ENCODE data around the gene AFF1. TPM values are rescaled to one million over a fixed set of nuclear protein-coding genes. Genes with fewer than 3 reads are reported as not detected.

AFF1 gene
- total and polyA plus RNA-seq, 2 of the 4 experiments (the other 2 are of a cell fraction): 7.0 to 9.6 TPM

DNA sequence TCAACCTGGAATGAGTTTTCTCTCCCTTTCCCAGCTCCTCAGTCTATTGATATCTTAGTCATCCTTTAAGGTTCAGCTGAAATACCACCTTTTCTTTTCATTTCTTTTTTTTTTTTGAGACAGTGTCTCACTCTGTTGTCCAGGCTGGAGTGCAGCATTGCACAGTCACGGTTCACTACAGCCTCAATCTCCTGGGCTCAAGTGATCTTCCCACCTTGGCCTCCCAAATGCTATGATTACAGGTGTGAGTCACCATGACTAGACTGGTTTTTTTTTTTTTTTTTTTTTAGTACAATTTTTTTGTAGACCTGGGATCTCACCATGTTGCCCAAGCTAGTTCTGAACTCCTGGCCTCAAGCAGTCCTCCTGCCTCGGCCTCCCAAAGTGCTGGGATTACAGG, 28.9 kb downstream of the AFF1 start:
- TF ChIP-seq, protein P1, sequence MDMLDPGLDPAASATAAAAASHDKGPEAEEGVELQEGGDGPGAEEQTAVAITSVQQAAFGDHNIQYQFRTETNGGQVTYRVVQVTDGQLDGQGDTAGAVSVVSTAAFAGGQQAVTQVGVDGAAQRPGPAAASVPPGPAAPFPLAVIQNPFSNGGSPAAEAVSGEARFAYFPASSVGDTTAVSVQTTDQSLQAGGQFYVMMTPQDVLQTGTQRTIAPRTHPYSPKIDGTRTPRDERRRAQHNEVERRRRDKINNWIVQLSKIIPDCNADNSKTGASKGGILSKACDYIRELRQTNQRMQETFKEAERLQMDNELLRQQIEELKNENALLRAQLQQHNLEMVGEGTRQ (IDR thresholded peaks at IDR 0.05; ENCODE audit: low read depth, low read length): no peak
- TF ChIP-seq MAZ (IDR thresholded peaks at IDR 0.05; ENCODE audit: borderline replicate concordance, low read depth, low read length) (no peak), RFX5 (IDR thresholded peaks at IDR 0.05; ENCODE audit: low read depth, low read length) (no peak), SMC3 (IDR thresholded peaks at IDR 0.05; ENCODE audit: low read depth, low read length) (no peak), MXI1 (IDR thresholded peaks at IDR 0.05; ENCODE audit: borderline replicate concordance, low read depth, low read length) (no peak), RAD21 (IDR thresholded peaks at IDR 0.05; ENCODE audit: low read length) (no peak), BHLHE40 (IDR thresholded peaks at IDR 0.05; ENCODE audit: low read depth, low read length) (no peak), MAFK (IDR thresholded peaks at IDR 0.05; ENCODE audit: low read depth, low read length) (no peak), NFE2L2 (IDR thresholded peaks at IDR 0.05; ENCODE audit: low read depth, low read length) (peak; percentile 72), CHD1 (IDR thresholded peaks at IDR 0.05; ENCODE audit: low read depth, low read length) (no peak), CEBPB (IDR thresholded peaks at IDR 0.05; ENCODE audit: low read depth, low read length) (0 out of 2 replicates have a peak, but pooled peaks have one; percentile 0), POLR2A (IDR thresholded peaks at IDR 0.05; ENCODE audit: low read depth, low read length) (no peak), FOS (IDR thresholded peaks at IDR 0.05; ENCODE audit: low read depth, low read length) (0 out of 2 replicates have a peak, but pooled peaks have one; percentile 10), RCOR1 (IDR thresholded peaks at IDR 0.05; ENCODE audit: insufficient replicate concordance, low read length) (peak; percentile 41)
- TF ChIP-seq, protein P2, sequence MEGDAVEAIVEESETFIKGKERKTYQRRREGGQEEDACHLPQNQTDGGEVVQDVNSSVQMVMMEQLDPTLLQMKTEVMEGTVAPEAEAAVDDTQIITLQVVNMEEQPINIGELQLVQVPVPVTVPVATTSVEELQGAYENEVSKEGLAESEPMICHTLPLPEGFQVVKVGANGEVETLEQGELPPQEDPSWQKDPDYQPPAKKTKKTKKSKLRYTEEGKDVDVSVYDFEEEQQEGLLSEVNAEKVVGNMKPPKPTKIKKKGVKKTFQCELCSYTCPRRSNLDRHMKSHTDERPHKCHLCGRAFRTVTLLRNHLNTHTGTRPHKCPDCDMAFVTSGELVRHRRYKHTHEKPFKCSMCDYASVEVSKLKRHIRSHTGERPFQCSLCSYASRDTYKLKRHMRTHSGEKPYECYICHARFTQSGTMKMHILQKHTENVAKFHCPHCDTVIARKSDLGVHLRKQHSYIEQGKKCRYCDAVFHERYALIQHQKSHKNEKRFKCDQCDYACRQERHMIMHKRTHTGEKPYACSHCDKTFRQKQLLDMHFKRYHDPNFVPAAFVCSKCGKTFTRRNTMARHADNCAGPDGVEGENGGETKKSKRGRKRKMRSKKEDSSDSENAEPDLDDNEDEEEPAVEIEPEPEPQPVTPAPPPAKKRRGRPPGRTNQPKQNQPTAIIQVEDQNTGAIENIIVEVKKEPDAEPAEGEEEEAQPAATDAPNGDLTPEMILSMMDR (conservative IDR thresholded peaks at IDR 0.05; ENCODE audit: low read depth, low read length): no peak
- TF ChIP-seq, protein P3, sequence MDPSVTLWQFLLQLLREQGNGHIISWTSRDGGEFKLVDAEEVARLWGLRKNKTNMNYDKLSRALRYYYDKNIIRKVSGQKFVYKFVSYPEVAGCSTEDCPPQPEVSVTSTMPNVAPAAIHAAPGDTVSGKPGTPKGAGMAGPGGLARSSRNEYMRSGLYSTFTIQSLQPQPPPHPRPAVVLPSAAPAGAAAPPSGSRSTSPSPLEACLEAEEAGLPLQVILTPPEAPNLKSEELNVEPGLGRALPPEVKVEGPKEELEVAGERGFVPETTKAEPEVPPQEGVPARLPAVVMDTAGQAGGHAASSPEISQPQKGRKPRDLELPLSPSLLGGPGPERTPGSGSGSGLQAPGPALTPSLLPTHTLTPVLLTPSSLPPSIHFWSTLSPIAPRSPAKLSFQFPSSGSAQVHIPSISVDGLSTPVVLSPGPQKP (IDR thresholded peaks at IDR 0.05; ENCODE audit: borderline replicate concordance, low read depth, low read length): no peak
- H3K4me2 ChIP-seq (ENCODE audit: low read depth, low read length): no peak overlapping the region
- H3K4me3 ChIP-seq (ENCODE audit: insufficient read depth, low read depth, low read length): no peak overlapping the region
- H2BK5ac ChIP-seq (ENCODE audit: low read depth, low read length, poor library complexity, severe bottlenecking): no peak overlapping the region
- H3K27me3 ChIP-seq (ENCODE audit: control insufficient read depth, insufficient read depth, low read length): no peaks in the 10 kb centered on the region
- H3K23ac ChIP-seq (ENCODE audit: low read depth, low read length): no peak overlapping the region
- H3K56ac ChIP-seq (ENCODE audit: extremely low read depth, insufficient read depth, low read length): no peak overlapping the region
- DNase-seq (peak; percentile 59), ATAC-seq (ENCODE audit: low read depth) (no peak)
- dilution Hi-C loops (cut with HindIII; ENCODE audit: low sequenced_read_pairs, unreplicated experiment) (no loop called here), in situ Hi-C loops (cut with MboI; ENCODE audit: low sequenced_read_pairs) (loop anchor here (5.0 kb wide), 1 partner anchor 34 kb away; no protein-coding TSS in a partner anchor), intact Hi-C loops (cut with micrococcal nuclease) (no loop called here)
- no TSS peak for BruUV-seq (replicated peaks)
- no peak overlapping the region for H2BK15ac ChIP-seq (ENCODE audit: low read depth, low read length)
- H3K9me1 ChIP-seq (ENCODE audit: insufficient read depth, low read length): peaks cover 12% of the 10 kb centered on the region
- no peak overlapping the region for H3K14ac ChIP-seq (replicated peaks; ENCODE audit: low read depth, low read length)
- CTCF ChIA-PET: interaction anchor here (0.6 kb wide), 1 partner anchor 570 kb away, joined by 3 read pairs; no protein-coding TSS in a partner anchor
- no peak overlapping the region for H4K91ac ChIP-seq (ENCODE audit: insufficient read depth, low read depth, low read length)
- peaks cover 11% of the 10 kb centered on the region; the same call in 1 of the 2 replicates for H4K20me1 ChIP-seq (ENCODE audit: insufficient read depth, low read length)
- H2AK5ac ChIP-seq (ENCODE audit: low read depth, low read length): no peak overlapping the region
- peaks cover 26 to 43% of the 10 kb centered on the region in 2 experiments for H3K79me1 ChIP-seq (ENCODE audit: low read depth in 1 of 2, low read length in 2 of 2)
- H3K9me3 ChIP-seq (ENCODE audit: control insufficient read depth, insufficient read depth, low read length): no peaks in the 10 kb centered on the region
- H3K9ac ChIP-seq (ENCODE audit: low read depth, low read length): no peak overlapping the region
- peaks cover 19% of the 10 kb centered on the region for H3K4me1 ChIP-seq (ENCODE audit: control insufficient read depth, insufficient read depth, low read length)
- H3K18ac ChIP-seq (ENCODE audit: low read depth, low read length): no peak overlapping the region
- H3K27ac ChIP-seq (ENCODE audit: insufficient read depth, low read length): no peak overlapping the region
- no peak overlapping the region for H4K5ac ChIP-seq (ENCODE audit: low read depth, low read length)
- H4K8ac ChIP-seq (ENCODE audit: low read depth in 2 of 2, low read length in 2 of 2): no peak overlapping the region
- no peak overlapping the region for H2BK120ac ChIP-seq (ENCODE audit: low read depth, low read length)
- POLR2A ChIA-PET (ENCODE audit: unreplicated experiment): no interaction called here
- no peak overlapping the region for H2BK20ac ChIP-seq (ENCODE audit: low read depth, low read length)
- H2AFZ ChIP-seq (replicated peaks; ENCODE audit: low read length, poor library complexity): no peak overlapping the region
- H3K4ac ChIP-seq (ENCODE audit: low read depth, low read length): no peak overlapping the region
- no CpG with 5 or more reads among the region's 2 CpGs for WGBS, 2 experiments (ENCODE audit: extremely low coverage in 2 of 2, insufficient read length in 1 of 2)
- H3K36me3 ChIP-seq (ENCODE audit: control insufficient read depth, insufficient read depth, low read length): no peaks in the 10 kb centered on the region
- H2AK9ac ChIP-seq (replicated peaks; ENCODE audit: low read depth, low read length, poor library complexity): no peak overlapping the region

Measured in IMR-90 (cell line).